GM19467 (cell line): ENCODE results near the gene PPP4C.
"Not testable (repeated sequence)": the region's sequence is repeated elsewhere in the genome, so short reads cannot be mapped to it uniquely, and the experiment has no call there.

Source experiments
- ATAC-seq: cut with Tn5 transposase; IDR thresholded peaks from one replicate; pipeline ENCODE4 v1.9.1; 2021; ENCODE audit warnings: mild to moderate bottlenecking, moderate library complexity; ENCODE audit not compliant: unreplicated experiment

PPP4C gene

GRCh38 chr16:30075503-30076275 lies at the start of gene PPP4C:
Gene PPP4C, plus strand, starts transcription at chr16:30075994. Its CDS starts 384 bp downstream, at chr16:30076378.
- peak; percentile 59 for ATAC-seq

GRCh38 chr16:30026449-30026848 lies 49.3 kb upstream of the PPP4C start:
- no peak for ATAC-seq

GRCh38 chr16:30027588-30028437 lies 48.0 kb upstream of the PPP4C start:
- ATAC-seq = no peak

- no peak for ATAC-seq
These were observed 47.2 kb upstream of the PPP4C start for GRCh38 chr16:30028438-30029076.

- ATAC-seq = no peak
These were observed 45.6 kb upstream of the PPP4C start for GRCh38 chr16:30030011-30030685.

- ATAC-seq = no peak
These were observed 44.9 kb upstream of the PPP4C start, which contains the start of gene TLCD3B for GRCh38 chr16:30030841-30031413. Gene TLCD3B, minus strand, starts transcription at chr16:30031271. Its CDS starts 744 bp downstream, at chr16:30030527.

- no peak for ATAC-seq
These were observed 44.3 kb upstream of the PPP4C start for GRCh38 chr16:30031477-30031918.

GRCh38 chr16:30032083-30032819 lies 43.5 kb upstream of the PPP4C start:
- no peak for ATAC-seq

GRCh38 chr16:30033270-30033669 lies 42.5 kb upstream of the PPP4C start:
- ATAC-seq = no peak

- ATAC-seq = no peak
These were observed 35.6 kb upstream of the PPP4C start for GRCh38 chr16:30040221-30040620.

- not testable (repeated sequence) for ATAC-seq
These were observed 35.1 kb upstream of the PPP4C start for GRCh38 chr16:30040690-30041089.

- no peak for ATAC-seq
These were observed 34.0 kb upstream of the PPP4C start for GRCh38 chr16:30041841-30042240.

GRCh38 chr16:30046178-30046577 lies 29.6 kb upstream of the PPP4C start:
- ATAC-seq = no peak

GRCh38 chr16:30046588-30046987 lies 29.2 kb upstream of the PPP4C start:
- ATAC-seq = no peak

GRCh38 chr16:30049871-30050270 lies 25.9 kb upstream of the PPP4C start:
- no peak for ATAC-seq

GRCh38 chr16:30051518-30051917 lies 24.3 kb upstream of the PPP4C start:
- ATAC-seq = no peak

GRCh38 chr16:30052671-30053372 lies 23.0 kb upstream of the PPP4C start:
- peak; percentile 52 for ATAC-seq

GRCh38 chr16:30053376-30054015 lies 22.3 kb upstream of the PPP4C start:
- no peak for ATAC-seq

GRCh38 chr16:30054451-30054850 lies 21.3 kb upstream of the PPP4C start:
- ATAC-seq = no peak
